ENCODE data around the gene C5AR1. TPM values are rescaled to one million over a fixed set of nuclear protein-coding genes. Genes with fewer than 3 reads are reported as not detected.
A peak's percentile ranks its signal among the peaks of the same experiment; 100 is the strongest.
"Not testable (repeated sequence)": the region's sequence is repeated elsewhere in the genome, so short reads cannot be mapped to it uniquely, and the experiment has no call there.

C5AR1 gene
- total RNA-seq, 1 donor from 2014 or later: 1.0 TPM

DNA sequence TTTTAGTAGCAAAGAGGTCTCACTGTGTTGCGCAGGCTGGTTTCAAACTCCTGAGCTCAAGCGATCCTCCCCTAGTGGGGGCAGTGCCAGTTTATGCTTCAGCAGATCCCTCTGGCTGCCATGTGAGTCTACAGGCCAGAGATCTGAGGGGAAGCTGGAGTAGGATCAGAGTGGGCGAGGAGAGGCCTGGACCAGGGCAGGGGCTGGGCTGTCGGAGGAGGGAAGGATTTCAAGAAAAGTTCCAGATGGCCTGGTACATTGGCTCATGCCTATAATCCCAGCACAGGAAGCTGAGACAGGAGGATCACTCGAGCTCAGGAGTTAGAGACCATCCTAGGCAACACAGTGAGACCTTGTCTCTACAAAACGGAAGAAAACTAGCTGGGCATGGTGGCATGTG lies 49.3 kb downstream of the C5AR1 start:
- H3K4me1 Mint-ChIP-seq (ENCODE audit: unreplicated experiment): no peaks in the 10 kb centered on the region
- peaks cover 17% of the 10 kb centered on the region for H3K36me3 Mint-ChIP-seq
- TF ChIP-seq, protein P1, sequence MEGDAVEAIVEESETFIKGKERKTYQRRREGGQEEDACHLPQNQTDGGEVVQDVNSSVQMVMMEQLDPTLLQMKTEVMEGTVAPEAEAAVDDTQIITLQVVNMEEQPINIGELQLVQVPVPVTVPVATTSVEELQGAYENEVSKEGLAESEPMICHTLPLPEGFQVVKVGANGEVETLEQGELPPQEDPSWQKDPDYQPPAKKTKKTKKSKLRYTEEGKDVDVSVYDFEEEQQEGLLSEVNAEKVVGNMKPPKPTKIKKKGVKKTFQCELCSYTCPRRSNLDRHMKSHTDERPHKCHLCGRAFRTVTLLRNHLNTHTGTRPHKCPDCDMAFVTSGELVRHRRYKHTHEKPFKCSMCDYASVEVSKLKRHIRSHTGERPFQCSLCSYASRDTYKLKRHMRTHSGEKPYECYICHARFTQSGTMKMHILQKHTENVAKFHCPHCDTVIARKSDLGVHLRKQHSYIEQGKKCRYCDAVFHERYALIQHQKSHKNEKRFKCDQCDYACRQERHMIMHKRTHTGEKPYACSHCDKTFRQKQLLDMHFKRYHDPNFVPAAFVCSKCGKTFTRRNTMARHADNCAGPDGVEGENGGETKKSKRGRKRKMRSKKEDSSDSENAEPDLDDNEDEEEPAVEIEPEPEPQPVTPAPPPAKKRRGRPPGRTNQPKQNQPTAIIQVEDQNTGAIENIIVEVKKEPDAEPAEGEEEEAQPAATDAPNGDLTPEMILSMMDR (conservative IDR thresholded peaks at IDR 0.05): no peak
- no peak overlapping the region for H3K4me3 Mint-ChIP-seq
- no peaks in the 10 kb centered on the region for H3K27me3 Mint-ChIP-seq
- H3K9me3 Mint-ChIP-seq: no peaks in the 10 kb centered on the region
- H3K27ac Mint-ChIP-seq: no peak overlapping the region
- no peak for DNase-seq (ENCODE audit: extremely low spot score, unreplicated experiment)

DNA sequence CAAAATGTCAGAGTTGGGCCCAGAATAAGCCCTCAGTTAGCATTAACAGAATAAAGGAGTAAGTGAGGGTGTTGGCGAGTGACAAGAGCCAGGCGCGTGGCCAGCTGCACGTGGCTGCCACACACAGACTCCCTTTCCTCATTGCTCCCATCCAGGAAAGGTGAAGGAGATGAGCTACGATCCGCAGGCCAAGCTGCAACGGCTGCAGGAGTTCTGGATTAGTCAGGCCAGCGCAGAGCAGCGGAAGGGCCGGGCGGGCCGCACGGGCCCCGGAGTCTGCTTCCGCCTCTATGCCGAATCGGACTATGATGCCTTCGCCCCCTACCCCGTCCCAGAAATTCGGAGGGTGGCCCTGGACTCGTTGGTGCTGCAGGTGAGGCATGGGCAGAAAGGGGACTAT lies 52.7 kb downstream of the C5AR1 start:
- Mint-ChIP-seq H3K36me3 (peaks cover 12% of the 10 kb centered on the region), H3K9me3 (no peaks in the 10 kb centered on the region), H3K4me3 (no peak overlapping the region), H3K27ac (no peak overlapping the region), H3K4me1 (ENCODE audit: unreplicated experiment) (no peaks in the 10 kb centered on the region), H3K27me3 (no peaks in the 10 kb centered on the region)
- DNase-seq (ENCODE audit: extremely low spot score, unreplicated experiment): no peak
- TF ChIP-seq, protein P1 (conservative IDR thresholded peaks at IDR 0.05): no peak

DNA sequence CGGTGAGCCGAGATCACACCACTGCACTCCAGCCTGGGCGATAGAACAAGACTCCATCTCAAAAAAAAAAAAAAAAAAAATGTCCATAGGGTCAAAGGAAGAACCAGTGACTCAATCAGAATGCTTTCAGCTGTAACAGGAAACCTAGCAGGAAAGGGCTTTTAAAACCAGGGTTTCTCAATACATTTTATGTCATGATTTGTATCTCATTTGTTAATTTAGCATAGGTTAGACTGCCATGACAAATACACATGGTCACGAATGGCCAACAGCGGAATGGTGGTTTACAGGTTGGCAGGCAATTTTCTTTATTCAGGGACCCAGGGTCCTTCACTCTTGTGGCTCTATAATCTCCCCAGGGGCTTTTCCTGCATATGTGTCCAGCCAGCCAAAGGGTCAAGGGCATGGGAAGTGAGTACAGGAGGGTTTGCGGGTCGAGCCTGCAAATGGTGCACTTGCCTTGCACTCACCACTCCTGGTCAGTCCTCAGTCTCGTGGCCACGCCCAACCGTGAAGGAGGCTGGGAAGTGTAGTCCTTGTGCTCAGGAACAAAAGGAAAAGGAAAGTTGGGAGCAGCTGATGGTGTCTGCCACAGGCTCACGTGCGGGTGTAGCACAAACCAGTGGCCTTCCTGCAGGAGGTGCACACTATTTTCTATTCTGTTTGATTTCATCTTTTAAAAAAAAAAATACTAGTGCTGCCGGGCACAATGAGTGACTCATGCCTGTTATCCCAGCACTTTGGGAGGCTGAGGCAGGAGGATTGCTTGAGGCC lies 54.3 kb downstream of the C5AR1 start:
- Mint-ChIP-seq H3K4me1 (ENCODE audit: unreplicated experiment) (no peaks in the 10 kb centered on the region), H3K27me3 (no peaks in the 10 kb centered on the region), H3K4me3 (no peak overlapping the region), H3K9me3 (no peaks in the 10 kb centered on the region), H3K27ac (no peak overlapping the region), H3K36me3 (peaks cover 11% of the 10 kb centered on the region)
- TF ChIP-seq, protein P1 (conservative IDR thresholded peaks at IDR 0.05): no peak
- DNase-seq (ENCODE audit: extremely low spot score, unreplicated experiment): no peak

DNA sequence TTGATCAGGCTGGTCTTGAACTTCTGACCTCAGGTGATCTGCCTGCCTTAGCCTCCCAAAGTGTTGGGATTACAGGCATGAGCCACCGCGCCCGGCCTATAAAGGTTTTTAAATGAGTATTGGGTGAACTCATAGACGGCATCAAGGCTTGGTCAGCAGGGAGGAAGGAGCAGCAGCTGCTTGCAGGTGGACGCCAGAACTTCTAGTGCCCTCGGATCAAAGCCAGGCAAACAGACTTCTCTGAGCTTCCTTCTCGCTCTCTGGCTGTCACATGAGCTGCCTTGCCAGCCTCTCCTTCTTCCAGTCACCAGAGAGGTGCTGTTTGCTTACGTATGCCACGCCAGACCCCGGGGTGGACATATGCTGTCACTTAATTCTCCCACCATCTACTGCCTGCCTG lies 55.8 kb downstream of the C5AR1 start:
- not testable (repeated sequence) for H3K4me1 Mint-ChIP-seq (ENCODE audit: unreplicated experiment); H3K9me3 Mint-ChIP-seq; H3K4me3 Mint-ChIP-seq; DNase-seq (ENCODE audit: extremely low spot score, unreplicated experiment); H3K27me3 Mint-ChIP-seq; H3K27ac Mint-ChIP-seq
- H3K36me3 Mint-ChIP-seq: peaks cover 15% of the 10 kb centered on the region

DNA sequence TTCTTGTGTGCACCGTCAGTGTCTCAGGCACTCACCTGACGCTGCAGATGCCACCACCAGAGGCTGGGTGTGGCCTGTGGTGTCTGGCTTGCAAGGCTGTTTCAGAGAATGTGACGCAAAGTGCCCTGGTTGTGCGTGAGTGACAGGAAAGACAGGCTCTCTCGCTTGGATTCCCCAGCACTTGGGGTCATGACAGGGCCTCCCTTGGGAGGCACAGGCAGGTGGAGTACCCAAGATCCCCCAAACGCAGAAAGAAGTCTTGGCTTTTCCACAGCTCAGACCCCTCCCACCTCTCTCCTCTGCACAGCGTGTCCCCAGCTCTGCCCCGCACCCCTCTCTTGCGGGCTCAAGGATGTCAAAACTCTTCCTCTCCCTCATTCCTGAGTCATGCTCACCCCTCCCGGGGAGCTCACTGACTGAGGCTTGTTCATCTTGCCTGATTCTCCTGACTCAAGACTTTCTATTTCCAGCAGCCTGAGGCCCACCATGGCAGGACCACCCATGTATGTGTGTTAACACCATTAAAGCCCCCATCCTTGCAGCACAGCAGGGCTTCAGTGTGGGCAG lies 60.5 kb downstream of the C5AR1 start:
- TF ChIP-seq, protein P1 (conservative IDR thresholded peaks at IDR 0.05): no peak
- Mint-ChIP-seq H3K9me3 (no peaks in the 10 kb centered on the region), H3K27me3 (no peaks in the 10 kb centered on the region), H3K4me1 (ENCODE audit: unreplicated experiment) (no peaks in the 10 kb centered on the region), H3K4me3 (no peak overlapping the region), H3K27ac (peak overlapping the region; percentile 88), H3K36me3 (peaks cover 10% of the 10 kb centered on the region)
- DNase-seq (ENCODE audit: extremely low spot score, unreplicated experiment): no peak

DNA sequence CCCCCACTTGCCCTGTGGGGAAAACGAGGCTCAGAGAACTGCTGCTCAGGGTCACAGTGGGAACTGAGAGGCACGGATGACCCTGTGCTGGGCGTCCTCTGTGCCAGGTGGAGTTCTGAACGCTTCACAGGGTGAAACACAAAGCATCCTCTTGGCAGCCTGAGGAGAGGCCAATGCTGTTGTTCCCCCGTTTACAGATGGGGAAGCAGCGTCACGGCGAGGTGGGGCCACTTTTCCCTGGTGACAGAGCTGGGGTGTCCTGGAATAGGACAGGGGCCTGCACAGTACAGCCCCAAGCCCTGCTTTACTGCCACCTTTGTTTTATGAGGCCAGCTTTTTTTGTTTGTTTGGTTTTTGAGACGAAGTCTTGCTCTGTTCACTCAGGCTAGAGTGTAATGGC lies 61.6 kb downstream of the C5AR1 start:
- Mint-ChIP-seq H3K27ac (no peak overlapping the region), H3K27me3 (no peaks in the 10 kb centered on the region), H3K4me1 (ENCODE audit: unreplicated experiment) (no peaks in the 10 kb centered on the region), H3K4me3 (no peak overlapping the region), H3K9me3 (no peaks in the 10 kb centered on the region), H3K36me3 (peaks cover 10% of the 10 kb centered on the region)
- DNase-seq (ENCODE audit: extremely low spot score, unreplicated experiment): no peak
- TF ChIP-seq, protein P1 (conservative IDR thresholded peaks at IDR 0.05): no peak
